HG02642 (cell line): ENCODE results near the gene PCGF2.
A peak's percentile ranks its signal among the peaks of the same experiment; 100 is the strongest.

Experiments
- ATAC-seq: cut with Tn5 transposase; IDR thresholded peaks from one replicate; pipeline ENCODE4 v1.9.1; 2021; ENCODE audit warnings: mild to moderate bottlenecking; ENCODE audit not compliant: unreplicated experiment, poor library complexity

Gene PCGF2

DNA sequence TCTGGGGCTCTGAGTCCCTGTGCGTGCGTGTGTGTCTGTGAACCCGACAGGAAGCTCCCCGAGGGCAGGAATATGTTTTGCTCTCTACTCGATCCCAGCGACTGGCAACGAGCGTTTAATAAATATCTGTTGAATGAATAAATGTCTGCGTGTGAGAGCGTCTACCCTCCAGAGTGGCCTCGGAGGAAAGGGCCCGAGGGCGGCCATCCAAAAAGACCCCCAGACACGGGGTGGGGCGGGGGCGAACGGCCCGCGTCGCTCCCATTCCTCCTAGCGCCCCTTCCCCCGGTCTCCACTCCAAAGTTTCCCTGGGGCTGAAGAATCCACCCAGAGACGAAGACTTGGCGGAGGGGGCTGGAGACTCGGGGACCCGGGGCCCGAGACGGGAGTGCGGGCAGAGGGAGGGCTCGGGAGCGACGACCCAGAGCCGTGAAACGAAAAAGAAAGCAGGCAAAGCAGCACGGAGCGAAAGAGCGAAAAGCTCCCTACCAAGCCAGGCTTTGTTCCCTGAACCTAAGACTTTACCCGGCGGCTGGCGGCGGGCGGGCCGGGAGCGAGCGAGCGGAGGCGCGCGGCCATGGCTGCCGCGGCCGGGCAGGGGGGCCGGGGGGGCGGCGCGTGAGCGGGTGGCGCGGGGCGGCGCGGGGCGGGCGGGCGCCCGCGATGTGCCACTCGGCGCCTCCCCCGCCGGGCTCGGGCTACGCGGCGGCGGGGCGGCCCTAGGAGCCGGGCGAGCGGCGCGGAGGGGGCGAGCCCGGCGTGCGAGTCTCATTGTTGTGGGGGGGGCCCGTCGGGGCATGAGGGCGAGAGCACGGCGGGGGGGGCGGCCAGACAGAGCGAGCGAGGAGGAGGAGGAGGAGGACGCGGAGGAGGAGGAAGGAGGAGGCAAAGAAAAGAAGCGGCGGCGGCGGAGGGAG lies 43.3 kb downstream of the PCGF2 start, which contains the start of gene MLLT6:
Gene MLLT6 (plus strand): TSS at position 668 of the 917 bp plus-strand sequence. CDS start 360 bp downstream, outside the sequence.
- no peak for ATAC-seq

GRCh38 chr17:38703742-38704605 lies 44.2 kb downstream of the PCGF2 start:
- peak; percentile 25 for ATAC-seq

DNA sequence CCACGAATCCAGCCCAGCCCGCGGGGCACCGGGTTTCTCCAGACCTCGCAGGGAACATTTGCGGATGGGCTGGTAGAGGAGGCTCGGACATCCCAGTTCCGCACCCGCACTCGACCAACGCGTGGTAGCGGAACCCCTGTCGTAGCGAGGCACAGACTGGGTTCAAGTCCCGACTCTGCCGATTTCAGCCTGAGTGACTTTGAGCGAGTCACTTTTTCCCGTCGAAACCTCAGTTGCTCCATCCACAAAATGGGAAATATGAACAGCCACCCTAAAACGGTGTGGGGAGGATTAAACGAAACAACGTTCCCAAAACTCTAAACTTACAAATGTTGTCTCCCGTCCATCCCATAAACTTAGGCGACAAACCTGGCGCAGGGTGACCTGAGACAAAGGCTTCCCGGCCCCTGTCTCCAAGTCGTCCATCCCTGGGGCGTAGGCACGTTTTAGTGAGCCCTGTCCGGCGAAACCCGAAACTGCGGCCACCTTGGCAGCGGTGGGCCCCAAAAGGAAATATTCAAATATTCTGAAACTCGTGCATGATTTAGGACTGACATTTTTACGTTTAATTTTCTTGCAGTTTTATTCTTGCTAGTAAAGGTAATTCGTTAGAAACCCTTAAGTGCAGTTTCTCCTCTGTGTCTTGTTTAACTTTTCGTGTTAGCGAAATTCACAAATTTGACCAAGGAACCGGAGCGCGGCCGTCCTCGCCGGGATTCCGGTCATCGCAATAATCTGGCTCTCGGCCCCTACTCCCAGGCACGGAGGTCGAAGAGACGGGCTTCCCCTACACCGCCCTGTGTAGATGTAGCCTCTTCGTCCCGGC lies 45.0 kb downstream of the PCGF2 start:
- ATAC-seq: peak; percentile 5

- ATAC-seq: peak; percentile 37
Measured at GRCh38 chr17:38702166-38702915, 45.8 kb downstream of the PCGF2 start.

DNA sequence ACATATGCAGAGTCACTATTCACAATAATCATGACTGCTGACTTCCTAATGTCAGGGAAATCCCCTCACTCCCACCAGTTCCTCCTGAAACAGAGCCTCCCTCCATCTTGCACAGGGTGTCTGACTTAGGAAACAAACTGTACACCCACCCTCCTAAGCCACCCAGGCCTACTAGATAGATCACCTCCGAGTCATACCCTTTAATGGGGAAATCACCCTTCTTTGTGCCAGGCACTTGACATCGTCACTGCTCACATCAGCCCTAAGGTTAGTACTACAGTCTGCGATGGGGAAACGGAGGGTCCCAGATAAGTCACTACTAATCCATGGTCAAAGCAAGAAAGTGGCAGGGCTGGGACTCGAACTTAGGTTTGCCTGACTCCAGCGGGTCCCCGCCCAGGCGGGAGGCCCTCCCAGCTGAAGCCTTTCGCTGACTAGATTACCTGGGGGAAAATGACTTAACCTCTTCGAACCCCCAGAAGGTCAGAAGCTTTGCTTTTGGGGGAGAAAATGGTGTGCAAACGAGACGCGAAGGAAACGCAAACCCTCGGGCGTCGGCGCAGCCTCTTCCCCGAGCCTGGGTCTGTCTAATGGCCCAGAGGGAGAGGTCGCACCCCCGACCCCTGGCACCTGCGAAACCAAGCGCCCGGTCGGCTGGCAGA lies 46.5 kb downstream of the PCGF2 start:
- peak; percentile 29 for ATAC-seq

DNA sequence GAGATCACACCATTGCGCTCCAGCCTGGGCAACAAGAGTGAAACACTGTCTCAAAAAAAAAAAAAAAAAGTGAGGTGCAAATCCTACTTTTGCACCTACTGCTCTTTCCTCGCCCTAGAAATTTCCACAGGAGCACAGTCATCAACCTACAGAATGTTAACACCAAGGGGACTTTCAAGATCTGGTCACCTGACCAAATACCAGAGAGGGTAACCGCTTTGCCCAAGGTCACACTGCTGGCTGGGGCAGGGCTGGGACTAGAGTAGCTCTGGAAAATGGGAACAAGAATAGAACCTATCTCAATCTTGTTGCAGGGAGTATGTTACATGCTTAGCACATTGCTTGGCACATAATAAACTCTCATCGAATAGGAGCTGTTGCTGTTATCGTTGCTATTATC lies 49.4 kb downstream of the PCGF2 start:
- ATAC-seq: no peak

- no peak for ATAC-seq
Measured at GRCh38 chr17:38697061-38697820, 50.9 kb downstream of the PCGF2 start.

- ATAC-seq: no peak
Measured at GRCh38 chr17:38693700-38694329, 54.3 kb downstream of the PCGF2 start.

- no peak for ATAC-seq
Measured at GRCh38 chr17:38691154-38691553, 57.0 kb downstream of the PCGF2 start.

DNA sequence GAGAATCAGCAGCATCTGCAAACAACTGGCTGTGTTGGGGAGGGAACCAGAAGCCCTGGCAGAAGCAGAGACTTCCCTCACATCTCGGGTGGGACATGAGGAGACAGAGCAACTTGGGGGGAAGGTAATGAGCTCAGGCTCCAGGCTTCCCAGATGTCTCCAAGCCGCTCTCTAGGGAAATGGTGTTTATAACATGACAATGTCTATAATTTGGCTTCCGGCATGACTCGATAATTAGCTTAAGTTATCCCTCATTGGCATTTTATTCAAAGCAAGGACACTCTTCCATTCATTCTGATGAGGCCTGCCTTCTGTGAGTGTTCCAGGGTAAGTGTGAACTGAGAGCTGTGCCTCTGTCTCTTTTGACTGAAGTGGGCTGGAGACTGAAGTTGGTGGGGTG lies 57.8 kb downstream of the PCGF2 start:
- ATAC-seq: no peak

GRCh38 chr17:38687286-38687685 lies 60.9 kb downstream of the PCGF2 start:
- no peak for ATAC-seq

DNA sequence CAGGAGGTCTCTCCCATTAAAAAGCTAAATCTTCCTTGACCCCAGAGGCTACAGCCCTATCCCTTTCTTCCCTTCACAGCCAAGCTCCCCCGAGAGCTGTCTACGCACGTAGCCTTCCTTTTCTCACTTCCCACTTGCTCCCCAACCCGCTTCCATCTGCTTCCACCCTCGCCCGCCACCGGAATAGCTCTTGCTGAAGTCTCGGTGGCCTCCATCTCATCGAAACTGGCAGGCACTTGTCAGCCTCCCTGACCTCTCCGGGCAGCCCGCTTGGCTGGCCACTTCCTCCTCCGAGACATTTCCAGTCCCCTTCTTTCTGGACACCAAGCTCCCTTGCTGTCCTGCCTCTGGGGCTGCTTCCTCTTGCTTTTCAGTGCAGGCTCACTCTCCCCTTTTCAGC lies 62.6 kb downstream of the PCGF2 start:
- ATAC-seq: no peak
